Measurements from ENCODE around the gene MAP1S.

The MAP1S gene, protein sequence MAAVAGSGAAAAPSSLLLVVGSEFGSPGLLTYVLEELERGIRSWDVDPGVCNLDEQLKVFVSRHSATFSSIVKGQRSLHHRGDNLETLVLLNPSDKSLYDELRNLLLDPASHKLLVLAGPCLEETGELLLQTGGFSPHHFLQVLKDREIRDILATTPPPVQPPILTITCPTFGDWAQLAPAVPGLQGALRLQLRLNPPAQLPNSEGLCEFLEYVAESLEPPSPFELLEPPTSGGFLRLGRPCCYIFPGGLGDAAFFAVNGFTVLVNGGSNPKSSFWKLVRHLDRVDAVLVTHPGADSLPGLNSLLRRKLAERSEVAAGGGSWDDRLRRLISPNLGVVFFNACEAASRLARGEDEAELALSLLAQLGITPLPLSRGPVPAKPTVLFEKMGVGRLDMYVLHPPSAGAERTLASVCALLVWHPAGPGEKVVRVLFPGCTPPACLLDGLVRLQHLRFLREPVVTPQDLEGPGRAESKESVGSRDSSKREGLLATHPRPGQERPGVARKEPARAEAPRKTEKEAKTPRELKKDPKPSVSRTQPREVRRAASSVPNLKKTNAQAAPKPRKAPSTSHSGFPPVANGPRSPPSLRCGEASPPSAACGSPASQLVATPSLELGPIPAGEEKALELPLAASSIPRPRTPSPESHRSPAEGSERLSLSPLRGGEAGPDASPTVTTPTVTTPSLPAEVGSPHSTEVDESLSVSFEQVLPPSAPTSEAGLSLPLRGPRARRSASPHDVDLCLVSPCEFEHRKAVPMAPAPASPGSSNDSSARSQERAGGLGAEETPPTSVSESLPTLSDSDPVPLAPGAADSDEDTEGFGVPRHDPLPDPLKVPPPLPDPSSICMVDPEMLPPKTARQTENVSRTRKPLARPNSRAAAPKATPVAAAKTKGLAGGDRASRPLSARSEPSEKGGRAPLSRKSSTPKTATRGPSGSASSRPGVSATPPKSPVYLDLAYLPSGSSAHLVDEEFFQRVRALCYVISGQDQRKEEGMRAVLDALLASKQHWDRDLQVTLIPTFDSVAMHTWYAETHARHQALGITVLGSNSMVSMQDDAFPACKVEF

DNA sequence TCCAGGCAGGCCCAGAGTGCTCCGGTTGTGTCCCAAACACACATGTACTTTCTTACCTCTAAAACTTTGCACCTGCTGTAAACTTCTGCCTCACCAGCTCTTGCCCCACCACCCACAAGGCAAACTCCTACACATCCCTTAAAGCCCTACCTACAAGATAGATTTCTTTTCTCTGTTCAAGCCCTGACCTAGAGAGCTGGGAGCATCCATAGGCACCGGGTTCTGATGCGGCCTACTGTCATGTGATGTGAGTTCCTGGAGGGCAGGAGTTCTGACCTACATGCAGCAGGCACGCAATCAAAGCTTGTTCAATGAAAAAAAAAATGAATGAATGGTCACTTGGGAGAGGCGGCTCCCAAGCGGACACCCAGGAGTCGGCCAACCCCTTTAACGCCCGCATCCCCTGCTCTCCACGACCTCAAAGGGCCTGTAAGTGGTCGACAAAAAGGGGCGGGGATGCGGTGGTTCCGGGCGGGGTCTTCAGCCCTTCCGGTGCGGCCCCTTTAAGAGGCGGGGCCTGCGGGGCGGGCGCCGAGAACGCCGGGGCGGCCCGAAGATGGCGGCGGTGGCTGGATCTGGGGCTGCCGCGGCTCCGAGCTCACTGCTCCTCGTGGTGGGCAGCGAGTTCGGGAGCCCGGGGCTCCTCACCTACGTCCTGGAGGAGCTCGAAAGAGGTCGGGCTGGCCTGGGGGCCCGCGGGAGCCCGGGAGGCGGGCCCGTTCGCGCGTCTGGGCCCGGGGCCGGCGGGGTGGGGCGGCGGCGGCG lies at the start of gene MAP1S:
Gene MAP1S, plus strand, starts transcription at position 534 of the 765 bp plus-strand sequence. Its CDS starts 23 bp downstream, at position 557.
- peak; percentile 62 for DNase-seq (ENCODE audit: low spot score)

DNA sequence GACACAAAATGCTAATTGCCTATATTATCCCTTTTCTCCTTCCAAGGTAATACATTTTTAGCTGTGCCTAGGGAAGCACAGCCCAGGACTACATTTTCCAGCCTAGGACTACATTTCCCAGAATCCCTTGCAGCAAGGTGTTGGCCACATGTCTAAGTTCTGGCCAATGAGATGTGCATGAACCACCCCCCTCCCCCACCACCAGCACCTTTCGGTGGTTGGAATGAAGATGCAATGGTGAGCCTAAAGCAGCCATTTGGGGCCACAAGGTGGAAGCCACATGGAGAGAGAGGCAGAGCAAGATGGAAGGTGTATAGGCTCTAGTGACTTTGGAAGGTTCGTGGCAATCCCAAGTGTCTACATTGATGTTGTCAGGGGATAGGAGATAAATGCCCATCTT lies 47.4 kb upstream of the MAP1S start:
- no peak for DNase-seq (ENCODE audit: low spot score)

DNA sequence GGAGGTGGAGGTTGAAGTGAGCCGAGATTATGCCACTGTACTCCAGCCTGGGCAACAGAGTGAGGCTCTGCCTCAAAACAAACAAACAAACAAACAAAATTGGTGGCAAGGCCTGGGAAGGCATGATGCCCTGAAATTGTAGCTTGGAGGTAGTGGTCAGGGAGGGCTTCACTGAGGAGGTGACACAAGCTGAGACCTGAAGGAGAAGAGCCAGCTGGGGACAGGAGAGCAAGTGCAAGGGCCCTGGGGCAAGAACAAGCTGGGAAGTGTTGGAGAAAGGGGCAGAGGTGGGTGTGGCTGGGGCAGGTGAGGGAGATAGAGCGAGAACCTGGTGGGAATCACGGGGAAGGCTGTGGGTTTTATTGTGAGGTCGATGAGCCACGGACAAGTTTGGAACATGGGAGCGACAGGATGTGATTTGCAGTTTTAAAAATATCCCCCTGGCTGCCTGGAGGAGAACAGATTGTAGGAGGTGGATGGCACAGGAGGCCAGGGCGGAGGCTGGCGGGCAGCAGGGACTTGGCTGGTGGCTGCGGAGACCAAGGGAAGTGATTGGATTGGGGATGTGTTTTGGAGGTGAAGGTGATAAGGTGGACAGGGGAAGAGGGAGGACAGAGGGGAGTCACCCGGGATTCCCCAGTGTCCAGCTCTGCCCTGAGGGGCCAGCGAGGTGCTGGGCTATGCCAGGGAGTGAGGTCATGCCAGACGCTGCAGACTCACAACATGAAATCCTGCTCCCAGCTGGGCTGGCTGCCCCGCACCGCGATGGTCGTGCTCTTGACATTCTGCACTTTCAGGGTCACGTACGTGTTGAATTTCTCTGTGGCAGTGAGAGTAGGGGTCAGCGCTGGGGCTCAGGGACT lies 45.1 kb upstream of the MAP1S start:
- DNase-seq (ENCODE audit: low spot score) = no peak

DNA sequence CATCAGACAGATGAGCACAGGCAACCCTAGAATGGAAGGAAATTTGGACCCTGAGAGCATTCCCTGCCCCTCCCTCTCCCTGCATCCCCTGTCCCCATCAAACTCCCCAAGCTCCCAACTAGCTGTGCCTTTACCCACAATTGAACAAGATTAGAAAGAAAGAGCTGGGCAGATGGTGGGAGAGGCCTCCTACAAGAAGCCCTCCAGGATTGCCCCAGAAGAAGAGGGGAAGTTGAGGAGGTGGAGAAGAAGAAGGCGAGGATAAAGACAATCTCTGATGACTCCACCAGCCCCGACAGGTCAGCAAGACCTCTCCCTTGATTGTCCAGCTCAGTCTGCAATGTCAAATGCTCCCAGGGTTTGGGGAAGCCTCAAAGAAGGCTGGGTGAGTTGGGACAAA lies 43.0 kb upstream of the MAP1S start:
- DNase-seq (ENCODE audit: low spot score) = no peak

DNA sequence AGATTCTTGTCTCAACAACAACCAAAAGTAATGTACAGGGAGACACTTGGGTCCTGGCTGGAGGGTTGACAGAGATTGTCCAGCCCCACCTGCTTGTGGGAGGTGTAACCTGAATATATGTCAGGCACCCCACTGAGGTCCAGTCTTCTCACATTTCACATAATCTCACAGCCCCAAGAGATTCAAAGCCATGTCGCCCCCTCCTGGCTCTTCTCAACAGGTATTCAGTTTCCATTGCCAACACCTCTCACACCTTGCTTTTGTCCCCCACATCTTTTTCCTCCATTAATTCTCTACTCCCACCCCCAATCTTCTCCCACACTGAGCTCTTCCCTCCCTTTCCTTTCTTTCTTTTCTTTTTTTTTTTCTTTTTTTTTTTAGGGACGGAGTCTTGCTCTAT lies 42.3 kb upstream of the MAP1S start:
- no peak for DNase-seq (ENCODE audit: low spot score)

DNA sequence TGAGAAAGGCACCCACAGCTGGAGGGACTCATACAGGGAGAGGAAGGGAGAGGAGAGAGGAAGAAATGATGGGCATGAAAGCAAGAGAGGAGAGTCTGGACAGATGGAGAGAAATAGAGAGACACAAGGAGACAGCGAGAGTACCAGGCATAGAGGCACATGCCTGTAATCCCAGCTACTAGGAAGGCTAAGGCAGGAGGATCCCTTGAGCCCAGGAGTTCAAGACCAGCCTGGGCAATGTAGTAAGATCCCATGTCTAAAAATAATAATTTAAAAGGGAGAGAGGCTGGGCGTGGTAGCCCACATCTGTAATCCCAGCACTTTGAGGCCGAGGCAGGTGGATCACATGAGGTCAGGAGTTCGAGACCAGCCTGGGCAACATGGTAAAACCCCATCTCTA lies 40.4 kb upstream of the MAP1S start:
- DNase-seq (ENCODE audit: low spot score) = no peak

DNA sequence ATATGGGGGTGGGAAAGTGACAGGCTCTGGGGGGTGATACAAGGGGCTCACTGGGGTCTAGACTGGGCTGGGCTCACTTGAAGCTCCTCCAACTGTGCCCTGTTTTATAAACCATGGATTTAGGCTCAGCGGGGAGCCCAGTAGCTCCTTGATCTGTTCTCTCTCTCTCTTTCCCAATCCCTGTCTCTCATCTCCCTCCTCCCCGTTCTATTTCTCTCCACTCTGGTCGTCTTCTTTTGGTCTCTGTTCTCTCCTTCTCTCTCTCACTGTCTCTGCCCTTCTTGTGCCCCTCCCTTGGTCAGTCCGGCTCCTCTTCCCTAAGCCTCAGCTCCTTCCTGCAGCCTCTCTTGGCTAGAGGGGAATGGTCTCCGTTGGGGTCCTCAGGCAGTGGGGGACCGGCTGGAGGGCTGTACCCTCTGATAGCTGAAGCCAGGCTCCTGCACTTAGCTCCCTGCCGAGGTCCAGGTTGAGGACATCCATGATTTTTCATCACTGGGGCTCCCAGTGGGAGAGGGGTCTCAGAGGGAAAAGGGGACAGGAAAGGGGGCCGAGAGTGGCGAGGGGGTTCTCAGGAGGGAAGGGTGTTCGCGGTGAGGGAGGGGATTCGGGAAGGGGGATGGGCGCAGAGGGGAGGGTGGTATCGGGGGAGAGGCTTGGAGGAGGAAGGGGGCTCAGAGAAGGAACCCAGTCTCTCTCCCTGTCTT lies 39.6 kb upstream of the MAP1S start:
- no peak for DNase-seq (ENCODE audit: low spot score)

DNA sequence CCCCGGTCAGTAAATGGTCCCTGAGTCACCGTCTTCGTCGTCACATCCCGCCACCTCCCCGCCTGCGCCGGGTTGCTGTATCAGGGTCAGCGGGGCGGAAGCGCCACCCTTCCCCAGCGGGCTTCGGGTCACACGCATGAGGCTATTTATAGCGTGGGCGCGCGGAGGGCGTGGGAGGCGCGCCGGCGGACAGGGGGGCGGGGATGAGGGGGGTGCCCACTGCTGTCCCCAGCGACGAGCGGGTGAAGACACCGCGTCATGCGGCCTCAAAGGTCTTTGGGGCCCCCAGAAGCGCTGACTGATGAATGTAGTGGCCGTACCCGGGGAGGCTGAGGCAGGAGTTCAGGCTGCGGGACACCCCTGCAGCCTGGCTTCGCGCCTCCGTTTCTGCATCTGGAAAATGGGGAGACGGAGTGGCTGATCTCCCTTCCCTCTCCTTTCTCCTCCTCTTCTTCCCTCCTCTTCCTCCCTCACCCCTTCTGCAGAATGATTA lies 39.0 kb upstream of the MAP1S start:
- no peak for DNase-seq (ENCODE audit: low spot score)

DNA sequence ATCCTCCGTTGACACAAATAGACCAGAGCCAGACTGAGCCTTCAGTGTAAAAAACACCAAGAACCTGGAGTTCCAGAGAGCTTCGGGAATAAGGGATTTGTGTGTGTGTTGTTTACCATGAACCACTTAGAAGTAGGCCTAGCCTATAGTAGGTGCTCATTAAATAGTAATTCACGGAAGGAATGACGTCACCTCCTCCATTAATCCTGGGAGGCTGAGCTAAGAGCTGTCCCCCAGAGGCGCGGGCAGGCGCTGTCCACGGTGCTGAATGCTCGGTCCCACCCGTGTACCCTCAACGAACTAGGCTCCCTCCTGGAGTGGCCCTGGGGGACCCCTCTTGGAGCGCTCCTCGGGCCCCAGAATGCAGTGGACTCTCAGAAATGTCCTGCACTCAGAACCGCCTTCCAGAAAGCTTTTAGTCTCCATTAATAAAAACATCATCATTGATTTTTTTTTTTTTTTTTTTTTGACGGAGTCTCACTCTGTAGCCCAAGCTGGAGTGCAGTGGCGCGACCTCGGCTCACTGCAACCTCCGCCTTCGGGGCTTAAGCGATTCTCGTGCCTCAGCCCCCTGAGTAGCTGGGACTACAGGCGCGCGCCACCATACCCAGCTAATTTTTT lies 37.7 kb upstream of the MAP1S start:
- no peak for DNase-seq (ENCODE audit: low spot score)

DNA sequence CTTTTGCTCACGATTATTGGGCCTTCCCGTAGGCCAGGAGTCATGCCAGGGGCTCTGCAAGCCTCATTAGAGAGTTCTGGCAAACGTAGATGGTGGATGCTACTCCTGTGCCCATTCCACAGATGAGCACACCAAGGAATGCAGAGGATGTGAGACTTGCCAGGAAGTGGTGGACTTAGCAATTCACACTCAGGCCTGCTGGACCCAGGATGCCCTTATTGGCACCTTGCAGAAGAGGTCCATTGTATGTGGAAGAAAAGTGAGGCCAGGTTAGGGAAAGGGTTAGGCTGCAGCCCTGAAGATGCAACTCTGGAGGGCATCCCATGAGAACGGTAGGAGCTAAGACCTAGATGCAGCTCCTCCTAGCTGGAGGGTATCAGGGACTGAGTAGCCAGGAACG lies 37.0 kb upstream of the MAP1S start:
- DNase-seq (ENCODE audit: low spot score) = no peak

DNA sequence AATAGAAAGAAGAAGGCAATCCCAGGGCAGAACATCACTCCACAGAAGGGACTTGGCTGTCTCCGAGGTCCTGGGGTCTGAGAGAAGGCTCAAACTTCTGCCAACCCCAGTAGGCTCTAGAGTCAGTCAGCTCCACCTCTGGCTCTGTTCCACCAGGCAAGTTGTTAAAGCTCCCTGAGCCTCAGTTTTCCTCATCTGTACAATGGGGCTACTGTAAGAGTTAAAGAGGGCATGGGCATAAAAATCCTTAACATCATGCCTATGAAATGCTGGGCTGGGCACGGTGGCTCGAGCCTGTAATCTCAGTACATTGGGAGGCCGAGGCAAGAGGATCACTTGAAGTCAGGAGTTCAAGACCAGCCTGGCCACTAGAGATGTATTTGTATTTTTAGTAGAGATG lies 36.2 kb upstream of the MAP1S start:
- DNase-seq (ENCODE audit: low spot score) = no peak

DNA sequence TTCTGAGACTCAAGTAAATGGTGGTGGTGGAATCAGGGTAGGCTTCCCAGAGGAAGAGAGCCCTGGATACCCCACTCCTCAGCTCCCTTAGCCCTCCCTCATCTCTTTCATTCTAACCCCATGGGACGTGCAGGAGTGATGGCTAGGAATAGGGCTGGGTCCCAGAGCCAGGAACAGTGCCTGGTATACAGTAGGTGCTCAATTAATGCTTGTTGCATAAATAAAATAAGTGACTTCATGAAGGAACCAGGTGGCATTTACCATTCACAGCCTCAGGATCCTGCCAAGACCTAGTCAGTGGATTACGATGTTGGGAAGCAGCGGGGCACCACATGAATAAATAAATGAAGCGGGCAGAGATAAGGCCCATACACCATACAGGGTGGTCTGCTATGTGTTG lies 35.0 kb upstream of the MAP1S start:
- DNase-seq (ENCODE audit: low spot score) = no peak

DNA sequence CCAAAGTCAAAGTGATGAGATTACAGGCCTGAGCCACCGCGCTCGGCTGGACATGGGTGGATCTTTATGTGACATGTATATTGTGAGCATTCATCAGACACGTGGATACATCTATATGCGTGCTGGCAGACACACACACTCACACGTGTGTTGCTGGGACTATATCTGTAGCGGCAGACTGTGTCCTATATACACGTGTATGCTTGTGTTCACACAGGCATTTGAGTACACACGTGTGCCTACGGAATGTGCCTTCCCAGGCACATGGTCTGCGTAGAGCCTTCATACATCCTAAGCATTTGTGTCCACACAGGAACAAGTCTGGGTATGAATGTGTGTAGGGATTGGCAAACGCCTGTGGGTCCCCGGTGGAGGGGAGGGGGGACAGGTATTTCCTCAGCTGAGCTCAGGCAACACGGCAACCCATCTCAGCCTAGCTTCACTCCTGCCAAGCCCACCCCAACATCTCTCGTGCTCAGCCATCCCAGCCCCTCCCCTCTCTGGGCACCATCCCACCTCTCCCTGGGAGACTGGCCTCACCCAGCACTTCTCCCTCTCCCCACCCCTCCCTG lies 33.7 kb upstream of the MAP1S start:
- DNase-seq (ENCODE audit: low spot score) = no peak

DNA sequence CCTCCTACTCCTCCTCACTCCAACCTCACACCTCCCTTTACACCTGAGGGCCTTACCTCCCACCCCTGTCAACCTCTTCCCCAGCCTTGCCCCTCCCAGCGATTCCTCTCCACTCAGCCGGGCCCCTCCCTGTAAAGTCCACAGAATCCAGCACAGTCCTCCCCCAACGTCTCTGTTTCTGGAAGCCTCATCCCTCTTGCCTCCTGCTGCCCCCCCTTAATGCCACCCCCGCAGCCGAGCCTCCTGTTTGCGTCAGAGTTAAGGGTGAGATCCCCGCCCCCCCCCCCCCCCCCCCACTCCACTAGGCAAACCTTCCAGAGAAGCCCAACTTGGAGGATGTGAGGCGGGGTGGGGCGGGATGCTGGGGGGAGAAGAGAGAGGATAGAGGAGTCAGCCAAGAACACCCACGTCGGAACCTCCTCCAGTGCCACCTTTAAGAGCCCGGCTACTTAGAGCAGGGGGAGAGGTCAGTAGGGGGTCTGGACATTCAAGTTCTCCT lies 33.2 kb upstream of the MAP1S start:
- DNase-seq (ENCODE audit: low spot score) = peak; percentile 76

DNA sequence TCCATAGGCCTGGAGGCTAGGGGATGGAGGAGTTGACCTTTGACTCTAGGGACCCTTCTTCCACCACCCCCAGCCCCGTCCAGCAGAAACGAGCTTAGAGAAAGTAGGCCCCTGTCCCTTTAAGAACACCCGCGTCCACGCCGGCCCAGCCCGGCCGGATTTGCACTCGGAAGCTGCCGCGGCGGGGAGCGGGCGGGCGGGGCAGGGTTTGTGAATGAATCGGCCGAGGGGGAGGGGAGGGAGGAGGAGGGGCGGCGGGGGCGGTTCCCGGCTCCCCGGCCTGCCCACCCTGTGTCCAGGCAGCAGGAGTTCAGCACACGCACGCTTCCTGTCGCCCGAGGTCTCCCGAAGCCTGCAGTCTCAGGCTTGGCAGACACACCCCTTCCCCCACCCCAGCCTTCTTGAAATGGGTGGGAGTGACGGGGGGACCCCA lies 32.7 kb upstream of the MAP1S start:
- DNase-seq (ENCODE audit: low spot score) = no peak

DNA sequence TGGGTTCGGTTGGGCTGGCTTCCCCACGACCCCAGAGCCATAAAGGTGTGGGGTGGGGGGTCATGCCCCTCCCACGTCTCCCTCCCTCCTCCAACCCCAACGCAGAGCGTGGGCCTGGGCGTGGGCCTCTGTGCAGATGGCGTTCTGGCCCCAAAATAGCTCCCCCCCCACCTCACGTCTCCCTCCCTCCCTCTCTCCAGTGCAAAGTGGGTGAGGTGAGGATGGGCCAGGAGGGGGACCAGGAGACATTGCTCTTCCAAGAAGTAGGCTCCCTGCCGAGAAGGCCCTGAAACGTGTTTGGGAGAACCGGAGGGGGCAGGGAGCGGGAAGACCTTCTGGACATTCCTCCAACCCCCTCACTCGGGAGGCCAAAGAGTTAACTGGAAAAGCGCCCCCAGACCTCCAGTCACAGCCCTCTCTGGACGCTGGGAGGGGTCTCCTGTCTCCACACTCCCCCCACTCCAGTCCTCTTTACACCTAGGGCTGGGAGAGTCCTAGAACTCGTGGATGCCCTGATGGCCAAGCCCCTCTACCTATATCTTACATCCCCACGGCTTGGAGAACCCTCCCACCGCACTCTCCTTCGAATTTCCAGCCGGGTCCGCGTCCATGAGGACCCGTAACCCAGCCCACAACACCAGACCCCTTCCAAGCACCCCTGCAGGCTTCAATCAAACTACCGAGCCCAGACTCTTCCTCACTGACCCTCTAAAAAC lies 32.0 kb upstream of the MAP1S start:
- peak; percentile 34 for DNase-seq (ENCODE audit: low spot score)

DNA sequence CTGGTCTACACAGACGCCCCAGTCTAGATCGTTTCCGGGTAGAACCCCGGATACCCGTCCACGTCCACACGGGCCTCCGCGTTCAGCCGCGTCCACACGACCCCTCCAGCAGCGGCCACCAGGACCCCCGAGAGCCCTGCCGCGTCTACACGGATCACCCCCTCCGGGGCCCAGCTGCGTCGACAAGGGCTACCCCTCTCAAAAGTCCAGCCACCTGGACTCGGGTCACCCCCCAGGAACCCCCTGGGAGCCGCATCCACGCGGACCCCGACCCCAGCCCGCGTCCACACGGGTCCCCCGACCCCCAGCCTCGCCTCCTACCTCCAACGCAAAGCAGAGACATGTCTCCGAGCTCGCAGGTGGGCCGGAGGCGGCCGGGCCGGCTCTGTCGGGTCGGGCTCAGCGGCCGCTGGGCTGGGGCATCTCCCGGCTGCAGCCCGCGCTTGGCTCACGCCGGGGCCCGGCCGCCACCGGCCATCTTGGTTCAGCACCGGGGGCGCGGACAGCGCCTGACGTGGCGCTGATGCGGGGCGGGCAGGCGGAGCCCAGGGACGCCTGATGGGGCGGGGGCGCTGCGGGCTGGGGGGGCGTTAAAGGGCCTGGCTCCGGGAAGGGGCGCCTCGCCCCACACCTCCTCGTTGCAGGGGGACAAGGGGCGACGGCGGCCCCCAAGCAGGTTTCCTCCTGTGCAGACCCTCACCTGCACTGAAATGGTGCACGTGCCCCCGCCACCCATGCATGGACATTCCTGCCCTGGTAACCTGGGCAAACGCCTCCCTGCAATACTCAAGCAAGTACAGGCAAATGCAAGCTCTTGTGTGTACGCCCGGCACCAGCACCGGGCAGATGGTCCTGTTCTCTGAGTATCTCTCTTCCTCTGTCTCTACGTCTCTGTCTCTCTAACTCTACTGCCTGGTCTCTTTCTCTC lies 31.2 kb upstream of the MAP1S start, which contains the start of gene UNC13A:
Gene UNC13A, minus strand, starts transcription at position 498 of the 928 bp plus-strand sequence. Its CDS starts 155 bp downstream, at position 343.
- peak; percentile 54 for DNase-seq (ENCODE audit: low spot score)
